ENCODE results near the gene TMEM231. TPM values are rescaled to one million over a fixed set of nuclear protein-coding genes. Genes with fewer than 3 reads are reported as not detected.
A peak's percentile ranks its signal among the peaks of the same experiment; 100 is the strongest.

TMEM231 gene
- total and polyA plus RNA-seq, 9 of the 15 experiments (the other 6 are each of a cell fraction or from before 2014, with no cell fraction given): 1.6 to 27.6 (median 9.1) TPM

DNA sequence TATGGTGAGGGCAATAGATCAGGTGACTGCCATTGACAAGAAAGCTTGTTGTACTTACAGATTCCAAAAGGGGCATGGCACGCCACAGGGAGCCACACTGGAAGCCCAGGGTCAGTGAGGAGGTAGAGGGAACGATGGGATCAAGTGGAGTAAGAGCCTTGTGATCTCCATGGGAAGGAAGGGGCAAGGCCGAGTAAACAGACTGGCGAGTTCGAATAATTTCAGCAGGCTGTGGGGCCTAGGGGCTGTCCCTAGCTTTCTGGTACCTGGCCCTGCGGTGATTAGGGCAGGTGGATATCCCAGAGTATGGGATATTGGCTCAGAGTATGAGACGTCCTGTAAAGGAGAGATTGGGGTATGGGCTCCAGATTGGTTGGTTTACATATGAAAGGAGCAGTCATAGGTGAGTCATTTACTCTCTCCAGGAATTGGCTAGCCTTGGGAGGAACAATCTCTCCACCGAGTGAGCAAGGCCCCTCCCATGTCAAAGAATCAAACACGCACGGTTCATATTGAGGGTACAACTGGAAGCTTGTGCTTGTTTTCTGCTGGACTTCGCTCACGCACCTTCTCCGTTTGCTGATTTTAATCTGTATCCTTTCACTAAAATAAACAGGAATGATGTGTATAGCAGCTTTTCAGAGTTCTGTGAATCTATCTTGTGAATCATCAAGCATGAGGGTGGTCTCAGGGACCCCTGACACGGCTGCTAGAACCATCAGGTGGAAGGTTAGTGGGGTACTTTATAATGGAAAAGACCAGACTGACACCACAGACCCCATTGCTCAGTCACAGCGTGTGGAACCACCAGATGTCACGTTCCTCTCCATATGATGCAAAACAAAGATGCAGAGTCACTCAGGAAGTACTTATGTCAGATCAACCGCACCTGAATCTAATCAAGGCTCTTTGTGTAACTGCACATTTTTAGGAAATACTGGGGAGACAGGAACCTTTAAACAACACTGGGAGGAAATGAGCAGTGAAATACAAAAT lies 38.1 kb upstream of the TMEM231 start (continued):
- TF ChIP-seq ZNF436 (CRISPR knock-in tag; IDR thresholded peaks at IDR 0.05) (no peak), SP2 (IDR thresholded peaks at IDR 0.05; ENCODE audit: extremely low read depth, low read depth, low read length, poor library complexity, severe bottlenecking) (no peak), RCOR1 (IDR thresholded peaks at IDR 0.05; ENCODE audit: borderline replicate concordance in 1 of 2, low read depth in 2 of 2, low read length in 2 of 2) (peak in 1 of 2 experiments; percentile 62; a peak in 2 of 4 replicates), CBX3 (IDR thresholded peaks at IDR 0.05; ENCODE audit: borderline replicate concordance in 1 of 2, low read length in 2 of 2) (peak in 1 of 2 experiments; percentile 60; a peak in 1 of 3 replicates), NCOR1 (IDR thresholded peaks at IDR 0.05) (peak; percentile 26; the same call in 1 of the 2 replicates), THRAP3 (IDR thresholded peaks at IDR 0.05; ENCODE audit: borderline replicate concordance) (no peak), ETV5 (CRISPR knock-in tag; IDR thresholded peaks at IDR 0.05; ENCODE audit: low read depth) (peak; percentile 66; the same call in 1 of the 2 replicates)
- TF ChIP-seq, protein P1, sequence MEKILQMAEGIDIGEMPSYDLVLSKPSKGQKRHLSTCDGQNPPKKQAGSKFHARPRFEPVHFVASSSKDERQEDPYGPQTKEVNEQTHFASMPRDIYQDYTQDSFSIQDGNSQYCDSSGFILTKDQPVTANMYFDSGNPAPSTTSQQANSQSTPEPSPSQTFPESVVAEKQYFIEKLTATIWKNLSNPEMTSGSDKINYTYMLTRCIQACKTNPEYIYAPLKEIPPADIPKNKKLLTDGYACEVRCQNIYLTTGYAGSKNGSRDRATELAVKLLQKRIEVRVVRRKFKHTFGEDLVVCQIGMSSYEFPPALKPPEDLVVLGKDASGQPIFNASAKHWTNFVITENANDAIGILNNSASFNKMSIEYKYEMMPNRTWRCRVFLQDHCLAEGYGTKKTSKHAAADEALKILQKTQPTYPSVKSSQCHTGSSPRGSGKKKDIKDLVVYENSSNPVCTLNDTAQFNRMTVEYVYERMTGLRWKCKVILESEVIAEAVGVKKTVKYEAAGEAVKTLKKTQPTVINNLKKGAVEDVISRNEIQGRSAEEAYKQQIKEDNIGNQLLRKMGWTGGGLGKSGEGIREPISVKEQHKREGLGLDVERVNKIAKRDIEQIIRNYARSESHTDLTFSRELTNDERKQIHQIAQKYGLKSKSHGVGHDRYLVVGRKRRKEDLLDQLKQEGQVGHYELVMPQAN (IDR thresholded peaks at IDR 0.05; ENCODE audit: borderline replicate concordance): no peak
- TF ChIP-seq, protein P2, sequence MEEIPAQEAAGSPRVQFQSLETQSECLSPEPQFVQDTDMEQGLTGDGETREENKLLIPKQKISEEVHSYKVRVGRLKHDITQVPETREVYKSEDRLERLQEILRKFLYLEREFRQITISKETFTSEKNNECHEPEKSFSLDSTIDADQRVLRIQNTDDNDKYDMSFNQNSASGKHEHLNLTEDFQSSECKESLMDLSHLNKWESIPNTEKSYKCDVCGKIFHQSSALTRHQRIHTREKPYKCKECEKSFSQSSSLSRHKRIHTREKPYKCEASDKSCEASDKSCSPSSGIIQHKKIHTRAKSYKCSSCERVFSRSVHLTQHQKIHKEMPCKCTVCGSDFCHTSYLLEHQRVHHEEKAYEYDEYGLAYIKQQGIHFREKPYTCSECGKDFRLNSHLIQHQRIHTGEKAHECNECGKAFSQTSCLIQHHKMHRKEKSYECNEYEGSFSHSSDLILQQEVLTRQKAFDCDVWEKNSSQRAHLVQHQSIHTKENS (CRISPR knock-in tag; IDR thresholded peaks at IDR 0.05): no peak
- TF ChIP-seq, protein P3, sequence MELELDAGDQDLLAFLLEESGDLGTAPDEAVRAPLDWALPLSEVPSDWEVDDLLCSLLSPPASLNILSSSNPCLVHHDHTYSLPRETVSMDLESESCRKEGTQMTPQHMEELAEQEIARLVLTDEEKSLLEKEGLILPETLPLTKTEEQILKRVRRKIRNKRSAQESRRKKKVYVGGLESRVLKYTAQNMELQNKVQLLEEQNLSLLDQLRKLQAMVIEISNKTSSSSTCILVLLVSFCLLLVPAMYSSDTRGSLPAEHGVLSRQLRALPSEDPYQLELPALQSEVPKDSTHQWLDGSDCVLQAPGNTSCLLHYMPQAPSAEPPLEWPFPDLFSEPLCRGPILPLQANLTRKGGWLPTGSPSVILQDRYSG (tag; conservative IDR thresholded peaks at IDR 0.05; ENCODE audit: low read depth): peak; percentile 89
- TF ChIP-seq, protein P4, sequence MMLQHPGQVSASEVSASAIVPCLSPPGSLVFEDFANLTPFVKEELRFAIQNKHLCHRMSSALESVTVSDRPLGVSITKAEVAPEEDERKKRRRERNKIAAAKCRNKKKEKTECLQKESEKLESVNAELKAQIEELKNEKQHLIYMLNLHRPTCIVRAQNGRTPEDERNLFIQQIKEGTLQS (IDR thresholded peaks at IDR 0.05): peak; percentile 77; the same call in 1 of the 2 replicates
- TF ChIP-seq, protein P4 (CRISPR knock-in tag; conservative IDR thresholded peaks at IDR 0.05): no peak
- TF ChIP-seq, protein P5, sequence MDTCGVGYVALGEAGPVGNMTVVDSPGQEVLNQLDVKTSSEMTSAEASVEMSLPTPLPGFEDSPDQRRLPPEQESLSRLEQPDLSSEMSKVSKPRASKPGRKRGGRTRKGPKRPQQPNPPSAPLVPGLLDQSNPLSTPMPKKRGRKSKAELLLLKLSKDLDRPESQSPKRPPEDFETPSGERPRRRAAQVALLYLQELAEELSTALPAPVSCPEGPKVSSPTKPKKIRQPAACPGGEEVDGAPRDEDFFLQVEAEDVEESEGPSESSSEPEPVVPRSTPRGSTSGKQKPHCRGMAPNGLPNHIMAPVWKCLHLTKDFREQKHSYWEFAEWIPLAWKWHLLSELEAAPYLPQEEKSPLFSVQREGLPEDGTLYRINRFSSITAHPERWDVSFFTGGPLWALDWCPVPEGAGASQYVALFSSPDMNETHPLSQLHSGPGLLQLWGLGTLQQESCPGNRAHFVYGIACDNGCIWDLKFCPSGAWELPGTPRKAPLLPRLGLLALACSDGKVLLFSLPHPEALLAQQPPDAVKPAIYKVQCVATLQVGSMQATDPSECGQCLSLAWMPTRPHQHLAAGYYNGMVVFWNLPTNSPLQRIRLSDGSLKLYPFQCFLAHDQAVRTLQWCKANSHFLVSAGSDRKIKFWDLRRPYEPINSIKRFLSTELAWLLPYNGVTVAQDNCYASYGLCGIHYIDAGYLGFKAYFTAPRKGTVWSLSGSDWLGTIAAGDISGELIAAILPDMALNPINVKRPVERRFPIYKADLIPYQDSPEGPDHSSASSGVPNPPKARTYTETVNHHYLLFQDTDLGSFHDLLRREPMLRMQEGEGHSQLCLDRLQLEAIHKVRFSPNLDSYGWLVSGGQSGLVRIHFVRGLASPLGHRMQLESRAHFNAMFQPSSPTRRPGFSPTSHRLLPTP (IDR thresholded peaks at IDR 0.05; ENCODE audit: borderline replicate concordance, extremely low read depth, insufficient read length): no peak
- TF ChIP-seq, protein P6, sequence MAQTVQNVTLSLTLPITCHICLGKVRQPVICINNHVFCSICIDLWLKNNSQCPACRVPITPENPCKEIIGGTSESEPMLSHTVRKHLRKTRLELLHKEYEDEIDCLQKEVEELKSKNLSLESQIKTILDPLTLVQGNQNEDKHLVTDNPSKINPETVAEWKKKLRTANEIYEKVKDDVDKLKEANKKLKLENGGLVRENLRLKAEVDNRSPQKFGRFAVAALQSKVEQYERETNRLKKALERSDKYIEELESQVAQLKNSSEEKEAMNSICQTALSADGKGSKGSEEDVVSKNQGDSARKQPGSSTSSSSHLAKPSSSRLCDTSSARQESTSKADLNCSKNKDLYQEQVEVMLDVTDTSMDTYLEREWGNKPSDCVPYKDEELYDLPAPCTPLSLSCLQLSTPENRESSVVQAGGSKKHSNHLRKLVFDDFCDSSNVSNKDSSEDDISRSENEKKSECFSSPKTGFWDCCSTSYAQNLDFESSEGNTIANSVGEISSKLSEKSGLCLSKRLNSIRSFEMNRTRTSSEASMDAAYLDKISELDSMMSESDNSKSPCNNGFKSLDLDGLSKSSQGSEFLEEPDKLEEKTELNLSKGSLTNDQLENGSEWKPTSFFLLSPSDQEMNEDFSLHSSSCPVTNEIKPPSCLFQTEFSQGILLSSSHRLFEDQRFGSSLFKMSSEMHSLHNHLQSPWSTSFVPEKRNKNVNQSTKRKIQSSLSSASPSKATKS (CRISPR knock-in tag; IDR thresholded peaks at IDR 0.05): no peak
